NB4 (cell line): Measurements from ENCODE around the gene GDI2.

Experiments used
- POLR2A ChIP-seq: IDR thresholded peaks from 2 replicates; pipeline ENCODE4 v1.6.1; 2011; ENCODE audit warnings: mild to moderate bottlenecking; ENCODE audit not compliant: insufficient read length; ENCODE audit errors: extremely low read depth
- TF ChIP-seq, protein P1 (sequence below): IDR thresholded peaks from one replicate; pipeline ENCODE4 v1.5.1; 2012; ENCODE audit warnings: low read depth, low read length
- TF ChIP-seq, protein P2 (sequence below): IDR thresholded peaks from 2 replicates; pipeline ENCODE4 v1.6.1; 2011; ENCODE audit warnings: low read depth, low read length

DNA sequence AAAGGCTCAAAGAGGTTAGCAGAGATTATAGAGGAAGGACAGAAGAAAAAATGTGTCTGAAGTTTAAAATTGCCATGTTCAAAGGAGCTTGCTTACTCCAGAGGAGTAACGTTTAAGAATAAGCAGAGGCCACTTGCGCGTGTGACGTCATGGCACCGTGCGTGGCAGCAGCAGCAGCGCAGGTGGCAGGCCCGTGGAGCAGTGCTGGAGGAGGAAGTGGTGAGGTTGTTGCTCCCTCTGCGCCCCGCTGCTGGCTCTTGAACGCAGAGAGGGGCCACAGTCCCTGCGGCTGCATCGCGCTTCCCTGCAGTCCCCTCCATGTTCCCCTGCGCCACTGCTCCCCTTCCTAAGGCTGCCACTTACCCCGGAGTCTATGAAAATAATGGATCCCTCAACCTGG, 37.5 kb downstream of the GDI2 start:
- TF ChIP-seq, protein P1, sequence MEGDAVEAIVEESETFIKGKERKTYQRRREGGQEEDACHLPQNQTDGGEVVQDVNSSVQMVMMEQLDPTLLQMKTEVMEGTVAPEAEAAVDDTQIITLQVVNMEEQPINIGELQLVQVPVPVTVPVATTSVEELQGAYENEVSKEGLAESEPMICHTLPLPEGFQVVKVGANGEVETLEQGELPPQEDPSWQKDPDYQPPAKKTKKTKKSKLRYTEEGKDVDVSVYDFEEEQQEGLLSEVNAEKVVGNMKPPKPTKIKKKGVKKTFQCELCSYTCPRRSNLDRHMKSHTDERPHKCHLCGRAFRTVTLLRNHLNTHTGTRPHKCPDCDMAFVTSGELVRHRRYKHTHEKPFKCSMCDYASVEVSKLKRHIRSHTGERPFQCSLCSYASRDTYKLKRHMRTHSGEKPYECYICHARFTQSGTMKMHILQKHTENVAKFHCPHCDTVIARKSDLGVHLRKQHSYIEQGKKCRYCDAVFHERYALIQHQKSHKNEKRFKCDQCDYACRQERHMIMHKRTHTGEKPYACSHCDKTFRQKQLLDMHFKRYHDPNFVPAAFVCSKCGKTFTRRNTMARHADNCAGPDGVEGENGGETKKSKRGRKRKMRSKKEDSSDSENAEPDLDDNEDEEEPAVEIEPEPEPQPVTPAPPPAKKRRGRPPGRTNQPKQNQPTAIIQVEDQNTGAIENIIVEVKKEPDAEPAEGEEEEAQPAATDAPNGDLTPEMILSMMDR = no peak
- no peak for TF ChIP-seq POLR2A
- TF ChIP-seq, protein P2, sequence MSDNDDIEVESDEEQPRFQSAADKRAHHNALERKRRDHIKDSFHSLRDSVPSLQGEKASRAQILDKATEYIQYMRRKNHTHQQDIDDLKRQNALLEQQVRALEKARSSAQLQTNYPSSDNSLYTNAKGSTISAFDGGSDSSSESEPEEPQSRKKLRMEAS = no peak
